Endodermal cell (in vitro differentiated cells): Measurements from ENCODE around the gene NPS. TPM values are rescaled to one million over a fixed set of nuclear protein-coding genes. Genes with fewer than 3 reads are reported as not detected.

Experiments
- DNase-seq: peaks from one replicate; pipeline ENCODE4 v3.0.0-alpha.2; 2017
- H3K27ac ChIP-seq: 2 replicates; pipeline ENCODE4 v1.5.1; 2013; ENCODE audit warnings: mild to moderate bottlenecking, low read depth, low read length, moderate library complexity
- H3K27me3 ChIP-seq: 2 replicates; pipeline ENCODE4 v1.6.1; 2013; ENCODE audit warnings: mild to moderate bottlenecking, low read length, moderate library complexity; ENCODE audit not compliant: insufficient read depth, control insufficient read depth, poor library complexity, severe bottlenecking
- H3K36me3 ChIP-seq: 2 replicates; pipeline ENCODE4 v1.7.0; 2013; ENCODE audit warnings: mild to moderate bottlenecking, low read length, moderate library complexity; ENCODE audit not compliant: control insufficient read depth, insufficient read depth
- H3K4me1 ChIP-seq: one replicate; pipeline ENCODE4 v1.7.0; 2013; ENCODE audit warnings: low read length; ENCODE audit not compliant: control insufficient read depth, insufficient read depth
- H3K4me3 ChIP-seq: 2 replicates; pipeline ENCODE4 v1.5.1; 2013; ENCODE audit warnings: mild to moderate bottlenecking, low read length, moderate library complexity
- H3K9ac ChIP-seq: 2 replicates; pipeline ENCODE4 v1.6.1; 2013; ENCODE audit warnings: mild to moderate bottlenecking, low read length, moderate library complexity; ENCODE audit not compliant: poor library complexity, severe bottlenecking; ENCODE audit errors: extremely low read depth
- H3K9me3 ChIP-seq: 2 replicates; pipeline ENCODE4 v1.6.1; 2013; ENCODE audit warnings: mild to moderate bottlenecking, low read length, moderate library complexity; ENCODE audit not compliant: control insufficient read depth
- H3K27ac Mint-ChIP-seq: 2 replicates; pipeline ENCODE4 v1.8.0; 2020; ENCODE audit warnings: mixed read lengths
- H3K27me3 Mint-ChIP-seq: 2 replicates; pipeline ENCODE4 v1.8.0; 2021; ENCODE audit warnings: mild to moderate bottlenecking, mixed read lengths; ENCODE audit not compliant: insufficient read depth
- H3K36me3 Mint-ChIP-seq: 2 replicates; pipeline ENCODE4 v1.8.0; 2020; ENCODE audit warnings: low read depth, mixed read lengths
- H3K4me1 Mint-ChIP-seq: 2 replicates; pipeline ENCODE4 v1.8.0; 2020; ENCODE audit warnings: mixed read lengths
- H3K4me3 Mint-ChIP-seq: 2 replicates; pipeline ENCODE4 v1.8.0; 2020; ENCODE audit warnings: mild to moderate bottlenecking, moderate library complexity, mixed read lengths
- H3K9me3 Mint-ChIP-seq: 2 replicates; pipeline ENCODE4 v1.8.0; 2020; ENCODE audit warnings: mild to moderate bottlenecking, mixed read lengths
- WGBS, 2 experiments: methylation state at CpG; one replicate each; pipeline versions ENCODE4 v1.1.5 to v1.1.7; 2013; ENCODE audit warnings: missing lambda C conversion rate in 2 of 2, mixed read lengths in 1 of 2; ENCODE audit not compliant: insufficient coverage in 1 of 2, insufficient read length in 1 of 2; 5-methylcytosine and 5-hydroxymethylcytosine counted together
- total RNA-seq, 2 donors: library from RNA; stranded (reverse); fragmentation: NEBNext Ultra II Directional in 1 of 2; extraction: Animal tissue kit (Norgen Biotek cat#: 25700) in 1 of 2; gene quantifications; 2 replicates in 1 of 2; 3 replicates in 1 of 2; pipeline ENCODE4 v1.2.1, GENCODE V29; 2021
- TF ChIP-seq, protein P1 (sequence below): fragments of 200-600 bp; sonication (generic); conservative IDR thresholded peaks from 2 replicates; pipeline ENCODE4 v1.5.0; 2021; ENCODE audit warnings: antibody characterized with exemption, mild to moderate bottlenecking

The NPS gene
- total RNA-seq, 2 donors from 2014 or later, result not detected

DNA sequence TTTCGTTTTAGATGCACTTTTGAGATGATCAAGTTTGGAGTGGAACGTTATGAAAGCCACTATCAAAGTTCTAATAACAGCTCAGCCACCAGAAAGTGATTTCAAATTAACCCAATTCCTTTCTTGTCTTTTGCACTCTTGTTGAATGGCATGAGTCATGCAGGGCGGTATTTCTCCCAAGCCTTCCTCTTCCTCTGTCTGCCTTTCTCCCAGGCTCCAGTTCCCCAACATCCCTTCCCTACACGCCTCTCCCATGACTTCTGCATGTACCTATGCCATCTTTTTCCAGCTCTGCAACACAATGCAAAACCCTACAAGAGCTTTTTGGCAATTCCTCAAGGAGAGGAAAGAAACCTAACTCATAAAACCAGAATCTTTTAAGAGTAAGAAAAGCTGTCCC, 21.8 kb upstream of the NPS start:
- H3K4me3 Mint-ChIP-seq, result no peak overlapping the region
- no peak overlapping the region for H3K9ac ChIP-seq
- H3K27ac Mint-ChIP-seq, result no peak overlapping the region
- no peak overlapping the region for H3K27ac ChIP-seq
- WGBS, 2 experiments, result 83 to 89% methylated on average over 2 to 4 of the region's 4 CpGs
- H3K4me1 ChIP-seq, result peaks cover 3% of the 10 kb centered on the region
- no peaks in the 10 kb centered on the region for H3K36me3 ChIP-seq
- no peaks in the 10 kb centered on the region for H3K27me3 Mint-ChIP-seq
- H3K36me3 Mint-ChIP-seq, result no peaks in the 10 kb centered on the region
- H3K4me3 ChIP-seq, result no peak overlapping the region
- TF ChIP-seq, protein P1, sequence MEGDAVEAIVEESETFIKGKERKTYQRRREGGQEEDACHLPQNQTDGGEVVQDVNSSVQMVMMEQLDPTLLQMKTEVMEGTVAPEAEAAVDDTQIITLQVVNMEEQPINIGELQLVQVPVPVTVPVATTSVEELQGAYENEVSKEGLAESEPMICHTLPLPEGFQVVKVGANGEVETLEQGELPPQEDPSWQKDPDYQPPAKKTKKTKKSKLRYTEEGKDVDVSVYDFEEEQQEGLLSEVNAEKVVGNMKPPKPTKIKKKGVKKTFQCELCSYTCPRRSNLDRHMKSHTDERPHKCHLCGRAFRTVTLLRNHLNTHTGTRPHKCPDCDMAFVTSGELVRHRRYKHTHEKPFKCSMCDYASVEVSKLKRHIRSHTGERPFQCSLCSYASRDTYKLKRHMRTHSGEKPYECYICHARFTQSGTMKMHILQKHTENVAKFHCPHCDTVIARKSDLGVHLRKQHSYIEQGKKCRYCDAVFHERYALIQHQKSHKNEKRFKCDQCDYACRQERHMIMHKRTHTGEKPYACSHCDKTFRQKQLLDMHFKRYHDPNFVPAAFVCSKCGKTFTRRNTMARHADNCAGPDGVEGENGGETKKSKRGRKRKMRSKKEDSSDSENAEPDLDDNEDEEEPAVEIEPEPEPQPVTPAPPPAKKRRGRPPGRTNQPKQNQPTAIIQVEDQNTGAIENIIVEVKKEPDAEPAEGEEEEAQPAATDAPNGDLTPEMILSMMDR, result no peak
- DNase-seq, result no peak
- no peaks in the 10 kb centered on the region for H3K9me3 Mint-ChIP-seq
- no peaks in the 10 kb centered on the region for H3K27me3 ChIP-seq
- no peaks in the 10 kb centered on the region for H3K9me3 ChIP-seq
- no peaks in the 10 kb centered on the region for H3K4me1 Mint-ChIP-seq

DNA sequence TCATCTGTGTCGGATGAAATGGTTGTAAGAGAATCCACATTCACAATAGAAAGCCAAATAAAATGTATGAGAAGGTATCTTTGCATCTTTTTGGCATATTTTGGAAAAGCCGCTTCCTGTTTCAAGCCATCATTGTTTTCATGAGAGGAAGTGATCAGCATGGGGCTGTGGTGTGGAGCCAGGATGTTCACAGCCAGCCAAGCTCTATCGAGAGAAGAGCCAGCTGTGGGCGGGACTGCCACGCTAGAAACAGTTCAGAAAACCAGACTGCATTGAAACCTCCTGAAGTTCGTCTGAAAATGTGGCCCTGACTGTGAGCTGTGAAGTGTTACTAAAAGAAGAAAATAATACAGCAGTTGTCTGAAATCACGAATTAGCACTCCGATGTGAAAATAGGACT, 21.2 kb upstream of the NPS start:
- Histone ChIP-seq H3K36me3 (no peaks in the 10 kb centered on the region), H3K27me3 (no peaks in the 10 kb centered on the region), H3K4me1 (peaks cover 3% of the 10 kb centered on the region), H3K27ac (no peak overlapping the region), H3K9me3 (no peaks in the 10 kb centered on the region), H3K4me3 (no peak overlapping the region), H3K9ac (no peak overlapping the region)
- H3K36me3 Mint-ChIP-seq, result no peaks in the 10 kb centered on the region
- TF ChIP-seq, protein P1, result no peak
- no peak for DNase-seq
- 75 to 84% methylated on average over 7 to 8 of the region's 8 CpGs for WGBS, 2 experiments
- no peak overlapping the region for H3K27ac Mint-ChIP-seq
- H3K4me3 Mint-ChIP-seq, result no peak overlapping the region
- no peaks in the 10 kb centered on the region for H3K4me1 Mint-ChIP-seq
- no peaks in the 10 kb centered on the region for H3K27me3 Mint-ChIP-seq
- no peaks in the 10 kb centered on the region for H3K9me3 Mint-ChIP-seq

DNA sequence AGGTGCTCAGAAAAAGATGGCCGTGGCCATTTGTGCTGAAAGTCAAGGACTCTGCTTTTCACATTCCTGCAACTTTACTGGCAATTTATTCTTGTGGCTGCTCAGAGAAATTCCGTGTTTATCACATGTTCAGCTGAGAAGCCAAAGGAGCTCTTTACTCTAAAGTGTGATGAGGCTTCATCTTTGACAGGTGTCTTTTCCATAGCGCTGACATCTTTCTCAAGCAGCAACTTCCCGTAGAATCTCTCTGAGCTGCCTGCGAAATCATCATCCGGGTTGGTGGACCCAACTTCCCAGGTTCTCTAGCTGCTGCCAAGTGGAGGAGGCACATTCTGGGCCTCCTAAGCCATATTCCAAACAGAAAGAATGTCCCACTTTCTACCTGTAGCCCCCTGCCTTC, 16.9 kb upstream of the NPS start:
- Histone ChIP-seq H3K36me3 (no peaks in the 10 kb centered on the region), H3K9ac (no peak overlapping the region), H3K4me3 (no peak overlapping the region), H3K27ac (no peak overlapping the region), H3K27me3 (no peaks in the 10 kb centered on the region), H3K4me1 (no peaks in the 10 kb centered on the region), H3K9me3 (no peaks in the 10 kb centered on the region)
- H3K36me3 Mint-ChIP-seq, result no peaks in the 10 kb centered on the region
- no peaks in the 10 kb centered on the region for H3K9me3 Mint-ChIP-seq
- H3K4me1 Mint-ChIP-seq, result no peaks in the 10 kb centered on the region
- no peak overlapping the region for H3K27ac Mint-ChIP-seq
- DNase-seq, result no peak
- no peak overlapping the region for H3K4me3 Mint-ChIP-seq
- no peaks in the 10 kb centered on the region for H3K27me3 Mint-ChIP-seq
- TF ChIP-seq, protein P1, result no peak
- WGBS, 2 experiments, result 87 to 90% methylated on average over 5 to 6 of the region's 6 CpGs
